GM18870 (cell line): ENCODE data around the gene BCL11B.

Source experiments
- ATAC-seq: cut with Tn5 transposase; IDR thresholded peaks from one replicate; pipeline ENCODE4 v1.9.1; 2021; ENCODE audit warnings: moderate library complexity; ENCODE audit not compliant: unreplicated experiment

Gene BCL11B

GRCh38 chr14:99203080-99203479 is 68.9 kb downstream of the BCL11B start:
- no peak for ATAC-seq

- no peak for ATAC-seq
Measured at GRCh38 chr14:99202516-99202915, 69.5 kb downstream of the BCL11B start.

GRCh38 chr14:99201351-99202073 is 70.5 kb downstream of the BCL11B start:
- no peak for ATAC-seq

GRCh38 chr14:99200654-99201005 is 71.4 kb downstream of the BCL11B start:
- ATAC-seq: no peak

GRCh38 chr14:99199846-99200653 is 71.9 kb downstream of the BCL11B start:
- no peak for ATAC-seq

GRCh38 chr14:99198746-99199502 is 73.1 kb downstream of the BCL11B start:
- ATAC-seq: no peak

- no peak for ATAC-seq
Measured at GRCh38 chr14:99196310-99196650, 75.7 kb downstream of the BCL11B start.

- no peak for ATAC-seq
Measured at GRCh38 chr14:99195602-99196309, 76.2 kb downstream of the BCL11B start.

- no peak for ATAC-seq
Measured at GRCh38 chr14:99194736-99195135, 77.3 kb downstream of the BCL11B start.

GRCh38 chr14:99194136-99194535 is 77.9 kb downstream of the BCL11B start:
- ATAC-seq: no peak

- no peak for ATAC-seq
Measured at GRCh38 chr14:99192830-99193229, 79.2 kb downstream of the BCL11B start.

- ATAC-seq: no peak
Measured at GRCh38 chr14:99192028-99192621, 79.9 kb downstream of the BCL11B start.

GRCh38 chr14:99191395-99192027 is 80.5 kb downstream of the BCL11B start:
- ATAC-seq: no peak

GRCh38 chr14:99190696-99191394 is 81.2 kb downstream of the BCL11B start:
- ATAC-seq: no peak

GRCh38 chr14:99189201-99189801 is 82.7 kb downstream of the BCL11B start:
- no peak for ATAC-seq

- no peak for ATAC-seq
Measured at GRCh38 chr14:99188731-99189191, 83.2 kb downstream of the BCL11B start.

GRCh38 chr14:99187858-99188257 is 84.1 kb downstream of the BCL11B start:
- ATAC-seq: no peak

GRCh38 chr14:99186956-99187690 is 84.9 kb downstream of the BCL11B start:
- no peak for ATAC-seq
